Activated B cell treated with CpG ODN at 0.5 μM for 24 hours (primary cell): Measurements from ENCODE around the gene CDKN2AIPNL. TPM values are rescaled to one million over a fixed set of nuclear protein-coding genes. Genes with fewer than 3 reads are reported as not detected.

Experiments
- ATAC-seq: fragments of 200-7000 bp; cut with Tn5 transposase; one replicate; pipeline ENCODE4 v1.10.0; 2021; ENCODE audit warnings: low read depth, mild to moderate bottlenecking, moderate library complexity
- CTCF ChIA-PET: fragments of 350-600 bp; sonication (Branson Sonifier 250); formaldehyde crosslinking; loops from one replicate; lab custom pipeline; 2021; ENCODE audit warnings: antibody characterized with exemption; lab: Charles Lee
- POLR2A ChIA-PET: fragments of 350-600 bp; sonication (Branson Sonifier 250); formaldehyde crosslinking; loops from one replicate; lab custom pipeline; 2021; ENCODE audit warnings: antibody characterized with exemption; lab: Charles Lee
- DNase-seq: peaks from one replicate; pipeline ENCODE4 v3.0.0; 2022
- H3K27ac Mint-ChIP-seq: one replicate; pipeline ENCODE4 v1.8.0; 2020; ENCODE audit warnings: mixed read lengths
- H3K27me3 Mint-ChIP-seq: one replicate; pipeline ENCODE4 v1.8.0; 2021; ENCODE audit warnings: mixed read lengths
- H3K36me3 Mint-ChIP-seq: one replicate; pipeline ENCODE4 v1.8.0; 2021; ENCODE audit warnings: low read depth, mixed read lengths
- H3K4me1 Mint-ChIP-seq: one replicate; pipeline ENCODE4 v1.8.0; 2021; ENCODE audit warnings: mixed read lengths
- H3K4me3 Mint-ChIP-seq: one replicate; pipeline ENCODE4 v1.8.0; 2020; ENCODE audit warnings: mild to moderate bottlenecking, mixed read lengths
- H3K9me3 Mint-ChIP-seq: one replicate; pipeline ENCODE4 v1.8.0; 2020; ENCODE audit warnings: mixed read lengths
- intact Hi-C: fragments of 100-400 bp; cut with micrococcal nuclease; formaldehyde crosslinking; loops from one replicate; pipeline ENCODE4 v1.15.1; 2024
- total RNA-seq: library from RNA; stranded (reverse); gene quantifications from 2 replicates; pipeline ENCODE4 v1.2.3, GENCODE V29; 2022
- TF ChIP-seq, protein P1 (sequence below): fragments of 200-600 bp; IDR thresholded peaks from one replicate; pipeline ENCODE4 v1.8.0; 2022; ENCODE audit warnings: antibody characterized with exemption, mild to moderate bottlenecking

CDKN2AIPNL gene
- total RNA-seq, 1 donor from 2014 or later, result 21.6 TPM

DNA sequence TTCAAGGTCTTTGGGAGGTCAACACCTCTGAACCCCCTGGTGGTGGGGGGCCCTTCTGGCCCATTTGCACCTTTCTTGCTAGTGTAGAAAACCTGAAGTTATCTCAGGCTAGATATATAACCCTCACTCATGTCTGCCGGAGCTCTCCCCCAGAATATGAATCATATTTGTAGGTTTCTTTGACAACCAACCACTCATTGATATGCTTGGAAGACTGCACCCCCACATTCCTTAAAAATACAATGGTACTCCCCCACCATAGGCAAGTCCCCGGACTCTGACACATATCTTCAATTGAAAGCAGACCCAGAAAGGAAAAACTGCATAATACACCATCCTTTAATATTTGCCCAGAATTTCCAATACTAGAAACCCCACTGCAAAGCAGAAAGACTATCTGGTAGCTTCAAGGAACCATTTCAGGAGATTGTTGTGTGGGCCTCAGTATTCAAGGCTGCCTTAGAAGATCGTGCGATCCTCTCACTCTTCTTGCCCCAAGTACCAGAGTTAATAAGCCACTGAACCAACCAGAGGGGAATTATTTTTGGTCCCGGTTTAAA lies 41.3 kb downstream of the CDKN2AIPNL start:
- TF ChIP-seq, protein P1, sequence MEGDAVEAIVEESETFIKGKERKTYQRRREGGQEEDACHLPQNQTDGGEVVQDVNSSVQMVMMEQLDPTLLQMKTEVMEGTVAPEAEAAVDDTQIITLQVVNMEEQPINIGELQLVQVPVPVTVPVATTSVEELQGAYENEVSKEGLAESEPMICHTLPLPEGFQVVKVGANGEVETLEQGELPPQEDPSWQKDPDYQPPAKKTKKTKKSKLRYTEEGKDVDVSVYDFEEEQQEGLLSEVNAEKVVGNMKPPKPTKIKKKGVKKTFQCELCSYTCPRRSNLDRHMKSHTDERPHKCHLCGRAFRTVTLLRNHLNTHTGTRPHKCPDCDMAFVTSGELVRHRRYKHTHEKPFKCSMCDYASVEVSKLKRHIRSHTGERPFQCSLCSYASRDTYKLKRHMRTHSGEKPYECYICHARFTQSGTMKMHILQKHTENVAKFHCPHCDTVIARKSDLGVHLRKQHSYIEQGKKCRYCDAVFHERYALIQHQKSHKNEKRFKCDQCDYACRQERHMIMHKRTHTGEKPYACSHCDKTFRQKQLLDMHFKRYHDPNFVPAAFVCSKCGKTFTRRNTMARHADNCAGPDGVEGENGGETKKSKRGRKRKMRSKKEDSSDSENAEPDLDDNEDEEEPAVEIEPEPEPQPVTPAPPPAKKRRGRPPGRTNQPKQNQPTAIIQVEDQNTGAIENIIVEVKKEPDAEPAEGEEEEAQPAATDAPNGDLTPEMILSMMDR, result no peak
- ATAC-seq, result peak; percentile 1
- ChIA-PET CTCF (interaction anchor here (1.4 kb wide), 1 partner anchor 43 kb away, joined by 3 read pairs; no protein-coding TSS in a partner anchor), POLR2A (interaction anchor here (2.1 to 5.4 kb wide), 7 partner anchors 13 to 194 kb away, joined by 6 to 86 read pairs (median 16); partner anchors contain the start of genes CDKN2AIPNL, JADE2 and SKP1)
- Mint-ChIP-seq H3K27me3 (no peaks in the 10 kb centered on the region), H3K27ac (peak overlapping the region; percentile 100), H3K36me3 (peaks cover 29% of the 10 kb centered on the region), H3K9me3 (peaks cover 2% of the 10 kb centered on the region), H3K4me3 (peak overlapping the region; percentile 98), H3K4me1 (peaks cover 53% of the 10 kb centered on the region)
- intact Hi-C loops, result loop anchor here (2.0 to 5.0 kb wide), 7 partner anchors 66 to 537 kb away; partner anchors contain the start of genes DDX46 and PCBD2
- DNase-seq, result no peak

DNA sequence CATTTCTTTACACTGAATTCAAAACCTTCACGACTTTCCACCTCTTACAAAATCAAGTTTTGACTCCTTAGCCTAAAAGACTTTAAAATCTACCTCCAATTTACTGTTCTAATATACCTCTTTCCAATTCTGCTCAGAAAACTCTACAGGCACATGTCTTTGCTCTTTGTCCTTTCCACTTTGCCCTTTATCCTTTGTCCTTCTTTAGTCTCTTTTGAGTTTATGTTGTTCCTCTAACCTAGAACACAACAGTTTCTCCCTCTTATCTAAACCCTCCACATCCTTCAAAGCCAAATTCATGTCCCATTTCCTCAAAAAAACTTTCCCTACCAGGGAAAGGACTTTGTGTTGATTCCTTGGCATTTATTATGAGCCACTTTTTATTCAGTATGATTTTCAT lies 46.1 kb downstream of the CDKN2AIPNL start:
- ChIA-PET CTCF (no interaction called here), POLR2A (no interaction called here)
- Mint-ChIP-seq H3K4me3 (peak overlapping the region; percentile 1), H3K27ac (no peak overlapping the region), H3K36me3 (peaks cover 6% of the 10 kb centered on the region), H3K27me3 (no peaks in the 10 kb centered on the region), H3K4me1 (peaks cover 25% of the 10 kb centered on the region), H3K9me3 (peaks cover 2% of the 10 kb centered on the region)
- intact Hi-C loops, result loop anchor here (2.0 kb wide), 1 partner anchor 211 kb away; no protein-coding TSS in a partner anchor
- TF ChIP-seq, protein P1, result no peak
- ATAC-seq (no peak), DNase-seq (no peak)

DNA sequence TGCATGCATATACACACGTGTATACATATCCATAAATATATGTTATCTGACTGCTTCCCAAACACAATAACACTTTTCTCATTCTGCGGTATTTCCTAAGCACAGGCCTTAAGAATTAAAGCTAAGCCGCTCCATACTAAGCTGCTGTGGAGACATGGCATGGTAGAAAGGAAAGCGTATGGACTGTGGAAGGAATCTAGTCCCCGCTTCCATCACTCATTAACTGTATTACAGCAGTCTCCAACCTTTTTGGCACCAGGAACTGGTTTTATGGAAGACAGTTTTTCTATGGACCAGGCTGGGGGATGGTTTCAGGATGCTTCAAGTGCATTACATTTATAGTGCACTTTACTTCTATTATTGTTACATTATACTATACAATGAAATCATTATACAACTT lies 56.0 kb downstream of the CDKN2AIPNL start:
- ChIA-PET CTCF (no interaction called here), POLR2A (no interaction called here)
- Mint-ChIP-seq H3K36me3 (peaks cover 2% of the 10 kb centered on the region), H3K9me3 (no peaks in the 10 kb centered on the region), H3K27me3 (no peaks in the 10 kb centered on the region), H3K27ac (no peak overlapping the region), H3K4me3 (no peak overlapping the region), H3K4me1 (no peaks in the 10 kb centered on the region)
- intact Hi-C loops, result no loop called here
- ATAC-seq (no peak), DNase-seq (no peak)
- TF ChIP-seq, protein P1, result no peak

Other genes with a start within 250 kb of the CDKN2AIPNL start
- gene SKP1, start 234.9 kb downstream of the CDKN2AIPNL start, total RNA-seq, result 193 and 211 TPM in 2 replicates
- gene PPP2CA, start 185.8 kb downstream of the CDKN2AIPNL start, total RNA-seq, result 103 and 118 TPM in 2 replicates
- gene CDKL3, start 44.7 kb downstream of the CDKN2AIPNL start, total RNA-seq, result 0.54 and 2.1 TPM in 2 replicates
- 60.4 and 64.4 TPM in 2 replicates for gene UBE2B, start 40.3 kb downstream of the CDKN2AIPNL start, total RNA-seq
- gene JADE2, start 113.8 kb upstream of the CDKN2AIPNL start, total RNA-seq, result 218 and 225 TPM in 2 replicates
- 22.2 and 31.2 TPM in 2 replicates for gene SAR1B, start 220.9 kb upstream of the CDKN2AIPNL start, total RNA-seq
- 13.8 and 15.6 TPM in 2 replicates for gene SEC24A, start 236.9 kb upstream of the CDKN2AIPNL start, total RNA-seq